Prostate gland (tissue), 2 donors: ENCODE results near the gene TSEN54.

Experiments used
- CTCF ChIP-seq, 4 experiments: fragments of 200-600 bp in 2 of 4; fragments of 450-650 bp in 2 of 4; sonication (generic) in 2 of 4; IDR thresholded peaks; 1 replicate in 3 of 4; 2 replicates in 1 of 4; pipeline ENCODE4 v1.5.1; 2016 to 2019; ENCODE audit warnings: antibody characterized with exemption in 4 of 4, mild to moderate bottlenecking in 2 of 4, moderate library complexity in 2 of 4
- POLR2A ChIP-seq: fragments of 450-650 bp; IDR thresholded peaks from one replicate; pipeline ENCODE4 v1.6.1; 2016; ENCODE audit warnings: antibody characterized with exemption, mild to moderate bottlenecking

GRCh38 chr17:75559958-75560533, 43.7 kb downstream of the TSEN54 start:
- no peak for TF ChIP-seq CTCF (IDR thresholded peaks at IDR 0.05)
- TF ChIP-seq POLR2A: no peak
